ENCODE results near the gene WDHD1.

GRCh38 chr14:55048900-55049436 is 22.1 kb upstream of the WDHD1 start:
- no peak for TF ChIP-seq REST (IDR thresholded peaks at IDR 0.05; ENCODE audit: insufficient read depth in 1 of 2, low read depth in 2 of 2, low read length in 2 of 2)
- no peak for TF ChIP-seq TAF1 (IDR thresholded peaks at IDR 0.05; ENCODE audit: borderline replicate concordance, insufficient read depth, low read length)
- no peak for TF ChIP-seq POLR2AphosphoS5 (IDR thresholded peaks at IDR 0.05; ENCODE audit: low read depth, low read length)
- TF ChIP-seq SIN3A (IDR thresholded peaks at IDR 0.05; ENCODE audit: borderline replicate concordance, insufficient read depth, low read length), result no peak
- no peak for TF ChIP-seq FOXP2 (optimal IDR thresholded peaks at IDR 0.05; ENCODE audit: borderline replicate concordance, extremely low read depth, extremely low read length, insufficient read depth)
